B cell (primary cell): Measurements from ENCODE around the gene PHOSPHO1. TPM values are rescaled to one million over a fixed set of nuclear protein-coding genes. Genes with fewer than 3 reads are reported as not detected.

Experiments
- ATAC-seq: fragments of 200-7000 bp; cut with Tn5 transposase; one replicate; pipeline ENCODE4 v1.10.0; 2021; ENCODE audit warnings: low read depth, mild to moderate bottlenecking, moderate number of reproducible peaks, moderate library complexity
- CTCF ChIA-PET: fragments of 350-600 bp; sonication (Branson Sonifier 250); formaldehyde crosslinking; loops from one replicate; lab custom pipeline; 2021; ENCODE audit warnings: antibody characterized with exemption, inconsistent platforms; lab: Charles Lee
- POLR2A ChIA-PET: fragments of 350-600 bp; sonication (Branson Sonifier 250); formaldehyde crosslinking; loops from one replicate; lab custom pipeline; 2021; ENCODE audit warnings: antibody characterized with exemption; lab: Charles Lee
- DNase-seq: peaks from one replicate; pipeline ENCODE4 v3.0.0; 2013
- H2AFZ ChIP-seq: 2 replicates; pipeline ENCODE4 v1.6.1; 2012; ENCODE audit warnings: mild to moderate bottlenecking, low read depth, low read length; ENCODE audit not compliant: insufficient read depth, poor library complexity, severe bottlenecking
- H3K27ac ChIP-seq, 2 donors: 1 replicate in 1 of 2; 2 replicates in 1 of 2; pipeline ENCODE4 v1.5.1; 2012 to 2013; ENCODE audit warnings: low read length in 2 of 2, mild to moderate bottlenecking in 2 of 2, moderate library complexity in 1 of 2
- H3K27me3 ChIP-seq, 4 experiments: fragments of 200-600 bp in 1 of 4; sonication (generic) in 1 of 4; replicated peaks in 1 of 4; 1 replicate in 2 of 4; 2 replicates in 2 of 4; pipeline versions ENCODE4 v1.6.1 to v1.7.0; 2013 to 2016; ENCODE audit warnings: low read length in 3 of 4, mild to moderate bottlenecking in 2 of 4, mixed read lengths in 1 of 4, moderate library complexity in 1 of 4; ENCODE audit not compliant: insufficient read depth in 4 of 4, control insufficient read depth in 3 of 4; ENCODE audit errors: control extremely low read depth in 1 of 4
- H3K36me3 ChIP-seq, 2 experiments: replicated peaks in 1 of 2; 1 replicate in 1 of 2; 2 replicates in 1 of 2; pipeline versions ENCODE4 v1.6.1 to v1.7.1; 2013; ENCODE audit warnings: low read length in 1 of 2; ENCODE audit not compliant: insufficient read depth in 2 of 2, control insufficient read depth in 1 of 2; ENCODE audit errors: control extremely low read depth in 1 of 2, extremely low read depth in 1 of 2
- H3K4me1 ChIP-seq, 2 donors: fragments of 200-600 bp in 1 of 2; sonication (generic) in 1 of 2; 1 replicate in 1 of 2; 2 replicates in 1 of 2; pipeline versions ENCODE4 v1.5.1 to v1.6.1; 2013 to 2017; ENCODE audit warnings: low read length in 2 of 2; ENCODE audit not compliant: control insufficient read depth in 2 of 2, insufficient read depth in 2 of 2
- H3K4me2 ChIP-seq: replicated peaks from 2 replicates; pipeline ENCODE3; 2012; ENCODE audit warnings: mild to moderate bottlenecking, low read depth, low read length; ENCODE audit not compliant: poor library complexity, severe bottlenecking
- H3K4me3 ChIP-seq, 5 experiments: fragments of 200-600 bp in 1 of 5; sonication (generic) in 1 of 5; 1 replicate in 3 of 5; 2 replicates in 2 of 5; pipeline versions ENCODE4 v1.5.1 to v1.7.0; 2011 to 2016; ENCODE audit warnings: low read length in 4 of 5, mild to moderate bottlenecking in 4 of 5, low read depth in 2 of 5, control low read depth in 1 of 5, moderate library complexity in 1 of 5; ENCODE audit not compliant: insufficient read depth in 1 of 5; ENCODE audit errors: control extremely low read depth in 1 of 5, extremely low read depth in 1 of 5
- H3K79me2 ChIP-seq: fragments of 200-600 bp; sonication (generic); one replicate; pipeline ENCODE4 v1.6.0; 2016; ENCODE audit warnings: low read length; ENCODE audit not compliant: control insufficient read depth, insufficient read depth
- H3K9ac ChIP-seq: fragments of 200-600 bp; sonication (generic); 2 replicates; pipeline ENCODE4 v1.6.1; 2017; ENCODE audit warnings: mild to moderate bottlenecking, low read length, moderate library complexity
- H3K9me3 ChIP-seq, 3 donors: one replicate each; pipeline versions ENCODE4 v1.6.1 to v1.7.1; 2013; ENCODE audit warnings: low read length in 2 of 3; ENCODE audit not compliant: control insufficient read depth in 2 of 3, insufficient read depth in 1 of 3; ENCODE audit errors: control extremely low read depth in 1 of 3
- H4K20me1 ChIP-seq: 2 replicates; pipeline ENCODE4 v1.6.0; 2012; ENCODE audit warnings: mild to moderate bottlenecking, low read length; ENCODE audit not compliant: insufficient read depth, control insufficient read depth, poor library complexity, severe bottlenecking
- H3K27ac Mint-ChIP-seq: one replicate; pipeline ENCODE4 v1.8.0; 2021; ENCODE audit warnings: mixed read lengths
- H3K27me3 Mint-ChIP-seq: one replicate; pipeline ENCODE4 v1.8.0; 2021; ENCODE audit warnings: mixed read lengths
- H3K4me1 Mint-ChIP-seq: one replicate; pipeline ENCODE4 v1.8.0; 2021; ENCODE audit warnings: mixed read lengths
- H3K4me3 Mint-ChIP-seq: one replicate; pipeline ENCODE4 v1.8.0; 2021; ENCODE audit warnings: mixed read lengths
- H3K9me3 Mint-ChIP-seq: one replicate; pipeline ENCODE4 v1.8.0; 2022; ENCODE audit warnings: mixed read lengths; ENCODE audit not compliant: insufficient read depth
- EZH2 ChIP-seq: IDR thresholded peaks from 2 replicates; pipeline ENCODE4 v1.6.1; 2012; ENCODE audit warnings: borderline replicate concordance, low read depth, mild to moderate bottlenecking, moderate library complexity, low read length; ENCODE audit not compliant: insufficient read depth, poor library complexity, severe bottlenecking
- WGBS: methylation state at CpG from one replicate; pipeline ENCODE4 v1.1.5; 2013; ENCODE audit warnings: missing lambda C conversion rate; ENCODE audit not compliant: insufficient coverage; 5-methylcytosine and 5-hydroxymethylcytosine counted together
- intact Hi-C: fragments of 100-400 bp; cut with micrococcal nuclease; formaldehyde crosslinking; loops from one replicate; pipeline ENCODE4 v1.10.0; 2022
- polyA plus RNA-seq: library from polyadenylated mRNA; depleted of rRNA; stranded (reverse); fragments of >200 nt; gene quantifications from 2 replicates; pipeline ENCODE4 v1.2.3, GENCODE V29; 2012
- total RNA-seq, 2 donors: library from RNA; stranded (reverse); fragments of 120-200 nt in 1 of 2; gene quantifications; 1 replicate in 1 of 2; 2 replicates in 1 of 2; pipeline versions ENCODE4 v1.2.3 to v1.2.4, GENCODE V29; 2013 to 2022
- TF ChIP-seq, protein P1 (sequence below): fragments of 200-600 bp; IDR thresholded peaks from one replicate; pipeline ENCODE4 v1.8.0; 2022; ENCODE audit warnings: antibody characterized with exemption, mild to moderate bottlenecking

PHOSPHO1 gene
- total and polyA plus RNA-seq, 2 donors (not counting 1 experiment from before 2014, with no cell fraction given): 0.15 TPM; not detected in 1

DNA sequence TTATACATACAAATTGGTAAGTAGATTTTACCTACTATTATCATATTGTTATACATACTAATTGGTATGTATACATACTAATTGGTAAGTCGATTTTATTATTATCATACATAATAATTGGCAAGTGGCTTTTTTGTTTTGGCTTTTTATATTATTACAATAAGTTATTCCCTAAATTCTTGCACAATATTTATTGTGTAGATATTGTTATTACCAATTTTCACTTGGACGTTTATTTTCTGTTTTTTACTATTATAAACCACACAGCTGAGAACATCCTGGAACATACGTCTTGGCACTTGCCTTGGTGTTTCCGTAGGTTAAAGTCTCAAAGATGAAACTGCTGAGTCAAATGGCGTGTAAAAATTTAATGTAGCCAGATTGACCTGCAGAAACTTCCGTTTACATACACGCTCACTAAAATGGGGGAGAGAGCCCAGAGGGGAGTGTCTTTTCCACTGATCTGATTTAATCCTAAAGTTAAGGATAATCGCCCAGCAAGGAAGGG, 39.1 kb downstream of the PHOSPHO1 start:
- Histone ChIP-seq H3K27me3 (no peaks in the 10 kb centered on the region), H3K4me3 (peak overlapping the region; percentile 76 to 95 (median 88)), H4K20me1 (no peaks in the 10 kb centered on the region), H3K9me3 (no peaks in the 10 kb centered on the region), H3K36me3 (no peaks in the 10 kb centered on the region), H2AFZ (peak overlapping the region; percentile 98), H3K9ac (peak overlapping the region; percentile 90), H3K4me1 (peaks cover 11 to 23% of the 10 kb centered on the region in 2 donors), H3K79me2 (no peaks in the 10 kb centered on the region), H3K27ac (peak overlapping the region; percentile 92 to 95), H3K4me2 (peak overlapping the region; percentile 95)
- Mint-ChIP-seq H3K9me3 (no peaks in the 10 kb centered on the region), H3K27ac (peak overlapping the region; percentile 97), H3K27me3 (no peaks in the 10 kb centered on the region), H3K4me1 (peaks cover 32% of the 10 kb centered on the region), H3K4me3 (peak overlapping the region; percentile 93)
- ATAC-seq: no peak
- intact Hi-C loops: loop anchor here (10.0 kb wide), 2 partner anchors 483 to 1087 kb away; partner anchors contain the start of genes CBX1, SNX11 and SPOP
- CTCF ChIA-PET: interaction anchor here (0.9 to 7.6 kb wide), 14 partner anchors 8 to 171 kb away, joined by 3 to 162 read pairs (median 5); partner anchors contain the start of genes ABI3, GNGT2, PHOSPHO1 and ZNF652
- POLR2A ChIA-PET: interaction anchor here (0.7 to 4.1 kb wide), 9 partner anchors 11 to 39 kb away, joined by 3 to 45 read pairs (median 6); partner anchors contain the start of genes ABI3, GNGT2 and PHOSPHO1
- TF ChIP-seq EZH2: no peak
- TF ChIP-seq, protein P1, sequence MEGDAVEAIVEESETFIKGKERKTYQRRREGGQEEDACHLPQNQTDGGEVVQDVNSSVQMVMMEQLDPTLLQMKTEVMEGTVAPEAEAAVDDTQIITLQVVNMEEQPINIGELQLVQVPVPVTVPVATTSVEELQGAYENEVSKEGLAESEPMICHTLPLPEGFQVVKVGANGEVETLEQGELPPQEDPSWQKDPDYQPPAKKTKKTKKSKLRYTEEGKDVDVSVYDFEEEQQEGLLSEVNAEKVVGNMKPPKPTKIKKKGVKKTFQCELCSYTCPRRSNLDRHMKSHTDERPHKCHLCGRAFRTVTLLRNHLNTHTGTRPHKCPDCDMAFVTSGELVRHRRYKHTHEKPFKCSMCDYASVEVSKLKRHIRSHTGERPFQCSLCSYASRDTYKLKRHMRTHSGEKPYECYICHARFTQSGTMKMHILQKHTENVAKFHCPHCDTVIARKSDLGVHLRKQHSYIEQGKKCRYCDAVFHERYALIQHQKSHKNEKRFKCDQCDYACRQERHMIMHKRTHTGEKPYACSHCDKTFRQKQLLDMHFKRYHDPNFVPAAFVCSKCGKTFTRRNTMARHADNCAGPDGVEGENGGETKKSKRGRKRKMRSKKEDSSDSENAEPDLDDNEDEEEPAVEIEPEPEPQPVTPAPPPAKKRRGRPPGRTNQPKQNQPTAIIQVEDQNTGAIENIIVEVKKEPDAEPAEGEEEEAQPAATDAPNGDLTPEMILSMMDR: no peak
- WGBS: 0% methylated on average over 1 of the region's 8 CpGs
- DNase-seq: no peak

DNA sequence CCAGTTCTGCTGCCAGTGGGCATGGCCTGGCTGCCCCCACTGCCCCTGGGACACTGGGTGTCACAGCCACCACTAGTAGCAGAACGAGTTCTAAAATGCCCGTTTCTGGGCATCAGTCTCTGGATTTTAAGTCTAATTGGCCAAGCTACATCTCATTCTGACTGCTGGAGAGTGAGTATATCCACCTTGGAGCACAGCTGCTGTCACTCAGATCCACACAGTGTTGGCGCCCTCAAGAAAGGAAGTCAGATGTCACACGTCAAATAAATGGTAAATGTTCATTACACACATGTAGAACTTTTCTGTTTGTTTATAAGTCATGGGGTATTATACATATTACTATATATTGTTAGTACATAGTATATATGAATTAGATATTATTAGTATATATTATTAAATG, 39.7 kb downstream of the PHOSPHO1 start:
- H3K4me3 Mint-ChIP-seq: no peak overlapping the region
- ChIA-PET POLR2A (interaction anchor here (2.0 to 2.7 kb wide), 2 partner anchors 32 to 36 kb away, joined by 4 to 11 read pairs; no protein-coding TSS in a partner anchor), CTCF (interaction anchor here (0.7 to 7.6 kb wide), 9 partner anchors 11 to 896 kb away, joined by 3 to 162 read pairs (median 5); partner anchors contain the start of genes PHOSPHO1 and ZNF652)
- Histone ChIP-seq H2AFZ (no peak overlapping the region), H3K9me3 (no peaks in the 10 kb centered on the region), H4K20me1 (no peaks in the 10 kb centered on the region), H3K4me1 (peaks cover 11 to 23% of the 10 kb centered on the region in 2 donors), H3K36me3 (no peaks in the 10 kb centered on the region), H3K4me2 (no peak overlapping the region), H3K4me3 (no peak overlapping the region), H3K27me3 (no peaks in the 10 kb centered on the region), H3K27ac (no peak overlapping the region), H3K79me2 (no peaks in the 10 kb centered on the region), H3K9ac (no peak overlapping the region)
- no peak for TF ChIP-seq EZH2
- TF ChIP-seq, protein P1: no peak
- H3K27ac Mint-ChIP-seq: peak overlapping the region; percentile 50
- WGBS: 87% methylated on average over 2 of the region's 4 CpGs
- H3K9me3 Mint-ChIP-seq: no peaks in the 10 kb centered on the region
- DNase-seq (no peak), ATAC-seq (no peak)
- intact Hi-C loops: loop anchor here (10.0 kb wide), 2 partner anchors 484 to 1086 kb away; partner anchors contain the start of genes CBX1, SNX11 and SPOP
- H3K4me1 Mint-ChIP-seq: peaks cover 32% of the 10 kb centered on the region
- no peaks in the 10 kb centered on the region for H3K27me3 Mint-ChIP-seq
